Upper lobe of left lung (tissue), 6 donors: ENCODE data around the gene FBXO11. TPM values are rescaled to one million over a fixed set of nuclear protein-coding genes. Genes with fewer than 3 reads are reported as not detected.

Experiments
- ATAC-seq, 2 donors: fragments of 200-7000 bp; cut with Tn5 transposase; one replicate each; pipeline ENCODE4 v1.9.1; 2022; ENCODE audit warnings: mild to moderate bottlenecking in 2 of 2, moderate library complexity in 2 of 2; ENCODE audit not compliant: low FRiP score in 2 of 2
- DNase-seq, 2 donors: peaks; one replicate each; pipeline ENCODE4 v3.0.0-alpha.2; 2019 to 2020
- H3K27ac ChIP-seq, 4 donors: fragments of 200-600 bp; sonication (generic); one replicate each; pipeline ENCODE4 v1.5.1; 2016 to 2019
- H3K27me3 ChIP-seq, 4 donors: fragments of 200-600 bp; sonication (generic); one replicate each; pipeline ENCODE4 v1.5.1; 2017 to 2019
- H3K36me3 ChIP-seq, 4 donors: fragments of 200-600 bp; sonication (generic); one replicate each; pipeline ENCODE4 v1.5.1; 2016 to 2019
- H3K4me1 ChIP-seq, 4 donors: fragments of 200-600 bp; sonication (generic); one replicate each; pipeline ENCODE4 v1.5.1; 2018 to 2019
- H3K4me3 ChIP-seq, 4 donors: fragments of 200-600 bp; sonication (generic); one replicate each; pipeline ENCODE4 v1.5.1; 2017 to 2019; ENCODE audit warnings: mild to moderate bottlenecking in 2 of 4, moderate library complexity in 1 of 4
- H3K9me3 ChIP-seq, 4 donors: fragments of 200-600 bp; sonication (generic); one replicate each; pipeline ENCODE4 v1.5.1; 2018 to 2019
- CTCF ChIP-seq, 6 experiments: fragments of 450-650 bp in 4 of 6; fragments of 200-600 bp in 2 of 6; sonication (generic) in 2 of 6; IDR thresholded peaks; one replicate each; pipeline ENCODE4 v1.5.1; 2016 to 2019; ENCODE audit warnings: antibody characterized with exemption in 6 of 6
- EP300 ChIP-seq, 4 donors: sonication (generic); formaldehyde crosslinking; IDR thresholded peaks; one replicate each; pipeline ENCODE4 v1.5.1; 2017; ENCODE audit warnings: antibody characterized with exemption in 4 of 4, control low read depth in 2 of 4
- POLR2A ChIP-seq, 4 donors: fragments of 450-650 bp; IDR thresholded peaks; one replicate each; pipeline ENCODE4 v1.5.1; 2016 to 2017; ENCODE audit warnings: antibody characterized with exemption in 4 of 4, mild to moderate bottlenecking in 2 of 4
- POLR2AphosphoS5 ChIP-seq, 2 donors: sonication (generic); formaldehyde crosslinking; IDR thresholded peaks; one replicate each; pipeline ENCODE4 v1.5.1; 2017; ENCODE audit warnings: antibody characterized with exemption in 2 of 2
- WGBS, 2 donors: methylation state at CpG; one replicate each; pipeline ENCODE4 v1.1.5; 2017 to 2018; 5-methylcytosine and 5-hydroxymethylcytosine counted together
- total RNA-seq, 6 donors: library from RNA; depleted of rRNA in 4 of 6; stranded (reverse); fragments of >200 nt in 4 of 6; gene quantifications; one replicate each; pipeline versions ENCODE4 v1.1.0 to v1.2.1, GENCODE V29; 2016 to 2021
- donor health status: DM: no; HTN: no; CAD: no; lungs with moderate emphysema.
- donor health status: DM: no; HTN: yes; CAD: no; lungs with severe emphysema.

FBXO11 gene
- total RNA-seq, 6 donors from 2014 or later: 30.5 to 99.2 (median 60.0) TPM

- Histone ChIP-seq H3K36me3 (no peaks in the 10 kb centered on the region), H3K27me3 (no peaks in the 10 kb centered on the region), H3K4me3 (no peak overlapping the region), H3K27ac (peak overlapping the region in 1 of 4 donors; percentile 21), H3K4me1 (peaks cover 18 to 61% (median 29%) of the 10 kb centered on the region in 4 donors), H3K9me3 (no peaks in the 10 kb centered on the region)
- ATAC-seq (no peak), DNase-seq (no peak)
- no peak for TF ChIP-seq POLR2AphosphoS5 (IDR thresholded peaks at IDR 0.05)
- no peak for TF ChIP-seq POLR2A (IDR thresholded peaks at IDR 0.05)
- no peak for TF ChIP-seq CTCF (IDR thresholded peaks at IDR 0.05)
- TF ChIP-seq EP300 (IDR thresholded peaks at IDR 0.05): no peak
- 88% methylated on average over 7 of the region's 7 CpGs for WGBS, 2 donors
Observed at GRCh38 chr2:47870641-47871540, 35.4 kb downstream of the FBXO11 start.

GRCh38 chr2:47869859-47870595 is 36.3 kb downstream of the FBXO11 start:
- TF ChIP-seq POLR2AphosphoS5 (IDR thresholded peaks at IDR 0.05): no peak
- no peak for TF ChIP-seq CTCF (IDR thresholded peaks at IDR 0.05)
- TF ChIP-seq POLR2A (IDR thresholded peaks at IDR 0.05): no peak
- no peak for TF ChIP-seq EP300 (IDR thresholded peaks at IDR 0.05)
- Histone ChIP-seq H3K27me3 (no peaks in the 10 kb centered on the region), H3K9me3 (no peaks in the 10 kb centered on the region), H3K4me3 (no peak overlapping the region), H3K4me1 (peaks cover 23 to 70% (median 29%) of the 10 kb centered on the region in 4 donors), H3K36me3 (no peaks in the 10 kb centered on the region), H3K27ac (peak overlapping the region in 1 of 4 donors; percentile 21)
- DNase-seq (no peak), ATAC-seq (peak in 1 of 2 donors; percentile 45)
- WGBS, 2 donors: 75 to 78% methylated on average over 2 of the region's 2 CpGs

- 69 to 73% methylated on average over 7 of the region's 7 CpGs for WGBS, 2 donors
- Histone ChIP-seq H3K4me3 (no peak overlapping the region), H3K36me3 (no peaks in the 10 kb centered on the region), H3K9me3 (no peaks in the 10 kb centered on the region), H3K4me1 (peaks cover 28 to 80% (median 38%) of the 10 kb centered on the region in 4 donors), H3K27me3 (no peaks in the 10 kb centered on the region), H3K27ac (peak overlapping the region in 2 of 4 donors; percentile 8 to 25)
- DNase-seq (no peak), ATAC-seq (no peak)
- TF ChIP-seq POLR2A (IDR thresholded peaks at IDR 0.05) (no peak), POLR2AphosphoS5 (IDR thresholded peaks at IDR 0.05) (no peak), CTCF (IDR thresholded peaks at IDR 0.05) (no peak), EP300 (IDR thresholded peaks at IDR 0.05) (no peak)
Observed at GRCh38 chr2:47868611-47869352, 37.5 kb downstream of the FBXO11 start.

DNA sequence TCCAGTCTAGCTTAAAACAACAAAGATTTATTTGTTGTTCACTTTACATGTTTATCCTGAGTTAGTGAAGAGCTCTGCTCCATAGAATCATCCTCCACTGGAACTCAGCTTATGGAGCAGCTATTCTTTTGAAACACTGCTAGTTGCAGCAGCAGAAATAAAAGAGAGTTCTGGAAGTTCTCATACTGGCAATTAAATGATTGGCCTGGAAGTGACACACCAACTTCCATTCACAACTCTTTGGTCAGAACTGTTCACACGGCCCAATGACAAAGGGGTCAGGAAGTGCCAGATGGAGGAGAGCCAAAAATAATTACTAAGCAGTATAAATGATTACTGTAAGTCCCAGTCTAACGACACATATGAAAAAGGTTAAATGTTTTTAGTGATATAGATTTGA is 39.1 kb downstream of the FBXO11 start:
- DNase-seq (peak in 1 of 2 donors; percentile 40), ATAC-seq (peak; percentile 69 to 75)
- peak overlapping the region in 2 of 4 donors; percentile 36 for H3K27ac ChIP-seq
- peak in 1 of 4 donors; percentile 13 for TF ChIP-seq EP300 (IDR thresholded peaks at IDR 0.05)
- no peak for TF ChIP-seq CTCF (IDR thresholded peaks at IDR 0.05)
- no peak for TF ChIP-seq POLR2A (IDR thresholded peaks at IDR 0.05)
- peak; percentile 12 to 53 for TF ChIP-seq POLR2AphosphoS5 (IDR thresholded peaks at IDR 0.05)
- H3K36me3 ChIP-seq: no peaks in the 10 kb centered on the region
- H3K4me1 ChIP-seq: peaks cover 31 to 73% (median 37%) of the 10 kb centered on the region in 4 donors
- H3K9me3 ChIP-seq: no peaks in the 10 kb centered on the region
- H3K27me3 ChIP-seq: no peaks in the 10 kb centered on the region
- 3 to 5% methylated on average over 2 of the region's 2 CpGs for WGBS, 2 donors
- H3K4me3 ChIP-seq: no peak overlapping the region
